NCI-H1694 (cell line): Measurements from ENCODE around the gene HBG2.
"Not testable (repeated sequence)": the region's sequence is repeated elsewhere in the genome, so short reads cannot be mapped to it uniquely, and the experiment has no call there.

Experiments used
- DNase-seq: peaks from one replicate; lab custom pipeline; 2025; lab: John Stamatoyannopoulos, UW

HBG2 gene

DNA sequence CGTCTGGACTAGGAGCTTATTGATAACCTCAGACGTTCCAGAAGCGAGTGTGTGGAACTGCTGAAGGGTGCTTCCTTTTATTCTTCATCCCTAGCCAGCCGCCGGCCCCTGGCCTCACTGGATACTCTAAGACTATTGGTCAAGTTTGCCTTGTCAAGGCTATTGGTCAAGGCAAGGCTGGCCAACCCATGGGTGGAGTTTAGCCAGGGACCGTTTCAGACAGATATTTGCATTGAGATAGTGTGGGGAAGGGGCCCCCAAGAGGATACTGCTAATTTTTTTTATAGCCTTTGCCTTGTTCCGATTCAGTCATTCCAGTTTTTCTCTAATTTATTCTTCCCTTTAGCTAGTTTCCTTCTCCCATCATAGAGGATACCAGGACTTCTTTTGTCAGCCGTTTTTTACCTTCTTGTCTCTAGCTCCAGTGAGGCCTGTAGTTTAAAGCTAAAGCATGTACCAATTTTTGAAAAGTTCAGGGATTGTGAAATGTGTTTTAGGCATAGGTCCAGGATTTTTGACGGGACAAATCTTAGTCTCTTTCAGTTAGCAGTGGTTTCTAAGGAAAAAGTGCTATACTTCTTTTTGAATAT lies 4.7 kb downstream of the HBG2 start, which contains the start of gene HBG1:
Gene HBG1 (minus strand): TSS at position 51 of the 590 bp plus-strand sequence. CDS start 53 bp downstream, outside the sequence.
- DNase-seq, result not testable (repeated sequence)

DNA sequence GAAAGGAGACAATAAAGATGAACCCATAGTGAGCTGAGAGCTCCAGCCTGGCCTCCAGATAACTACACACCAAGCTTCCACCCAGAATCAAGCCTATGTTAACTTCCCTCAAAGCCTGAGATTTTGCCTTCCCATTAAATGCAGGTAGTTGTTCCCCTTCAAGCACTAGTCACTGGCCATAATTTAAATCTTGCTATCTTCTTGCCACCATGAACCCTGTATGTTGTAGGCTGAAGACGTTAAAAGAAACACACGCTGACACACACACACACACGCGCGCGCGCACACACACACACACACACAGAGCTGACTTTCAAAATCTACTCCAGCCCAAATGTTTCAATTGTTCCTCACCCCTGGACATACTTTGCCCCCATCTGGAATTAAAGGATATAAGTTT lies 6.1 kb downstream of the HBG2 start:
- not testable (repeated sequence) for DNase-seq

- no peak for DNase-seq
These were observed 6.9 kb downstream of the HBG2 start for GRCh38 chr11:5247472-5248192.

DNA sequence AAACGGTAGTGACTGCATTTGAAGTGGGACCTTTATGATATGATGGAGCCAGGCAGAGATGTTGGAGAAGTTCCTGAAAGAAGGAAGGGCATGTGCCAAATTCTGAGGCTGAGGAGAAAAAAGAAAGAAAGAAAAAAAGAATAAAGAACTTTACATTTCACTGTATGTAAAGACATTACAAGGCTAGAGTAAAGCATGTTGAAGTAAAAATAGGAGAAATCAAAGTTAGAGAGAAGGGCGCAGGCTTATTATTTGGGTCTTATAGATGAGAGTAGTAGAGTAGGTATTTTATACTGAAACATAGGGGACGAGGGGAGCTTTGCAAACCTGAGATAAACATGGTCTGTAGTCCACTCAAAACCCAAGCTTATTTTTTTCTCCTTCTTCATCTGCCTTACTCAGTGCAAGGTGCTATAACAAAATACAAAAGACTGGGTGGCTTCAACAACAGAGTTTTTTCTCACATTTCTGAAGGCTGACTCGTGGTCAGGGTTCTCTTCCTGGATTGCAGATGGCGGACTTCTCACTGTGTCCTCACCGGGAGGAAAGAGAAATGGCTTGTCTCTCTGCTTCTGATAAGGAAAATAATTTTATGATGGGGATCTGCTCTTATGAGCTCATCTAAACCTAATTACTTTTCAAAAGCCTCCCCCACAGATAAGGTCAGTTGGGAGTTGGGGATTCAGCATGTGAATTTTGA lies 7.7 kb downstream of the HBG2 start:
- no peak for DNase-seq

DNA sequence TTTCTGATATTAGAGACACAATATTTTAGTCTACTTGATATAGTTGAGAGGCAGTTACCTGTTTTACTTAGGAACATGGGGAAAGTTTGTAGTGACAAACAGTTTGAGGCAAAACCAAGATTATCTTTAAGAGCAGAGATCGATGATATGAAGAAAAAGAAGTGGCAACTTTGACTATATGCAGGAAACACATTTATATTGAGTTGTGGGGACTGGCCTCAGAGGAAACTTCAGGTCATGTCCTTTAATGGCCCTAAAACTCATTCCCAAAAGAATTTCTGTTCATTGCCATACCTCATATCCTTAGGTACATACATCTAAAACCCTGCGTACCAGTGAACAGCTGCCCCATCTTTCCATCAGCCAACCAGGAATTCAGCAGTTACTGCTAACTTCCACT lies 9.4 kb downstream of the HBG2 start:
- no peak for DNase-seq

DNA sequence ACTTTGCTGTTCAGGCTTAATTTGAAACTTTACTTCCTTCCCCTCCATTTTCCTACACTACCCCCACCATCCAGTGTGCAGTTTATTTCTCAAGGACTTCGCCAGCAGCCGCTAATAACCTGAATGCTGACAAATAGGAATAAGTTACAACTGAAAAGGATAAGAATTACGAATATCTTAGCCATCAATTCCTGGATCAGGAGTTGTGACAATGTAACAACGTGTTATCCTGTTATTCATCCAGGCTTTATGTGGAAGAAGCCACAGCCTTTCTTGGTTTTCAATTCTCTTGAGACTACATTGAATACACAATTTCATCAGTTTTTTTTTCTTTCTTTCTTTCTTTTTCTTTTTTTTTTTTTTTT lies 10.8 kb downstream of the HBG2 start:
- DNase-seq, result no peak

- DNase-seq, result no peak
These were observed 11.4 kb downstream of the HBG2 start for GRCh38 chr11:5242933-5243815.

DNA sequence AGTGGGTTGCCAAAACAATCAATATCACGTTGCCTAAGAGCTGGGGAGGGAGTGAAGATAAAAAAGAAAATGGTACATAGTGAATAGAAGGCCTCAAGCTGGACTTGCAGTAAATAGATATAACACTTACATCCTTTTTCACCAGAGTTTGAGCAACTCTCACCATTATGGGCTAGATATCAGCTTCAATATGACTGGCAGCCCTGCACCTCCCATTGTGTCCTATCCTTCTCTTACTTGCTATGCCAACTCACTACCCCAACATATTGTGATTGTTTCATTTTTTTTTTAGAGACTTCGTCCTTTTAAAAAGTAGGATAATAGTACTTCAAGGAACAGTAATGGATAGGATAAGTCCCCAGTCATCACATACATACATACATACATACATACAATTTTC lies 12.4 kb downstream of the HBG2 start:
- DNase-seq, result no peak

- no peak for DNase-seq
These were observed 13.1 kb downstream of the HBG2 start for GRCh38 chr11:5241458-5241857.

DNA sequence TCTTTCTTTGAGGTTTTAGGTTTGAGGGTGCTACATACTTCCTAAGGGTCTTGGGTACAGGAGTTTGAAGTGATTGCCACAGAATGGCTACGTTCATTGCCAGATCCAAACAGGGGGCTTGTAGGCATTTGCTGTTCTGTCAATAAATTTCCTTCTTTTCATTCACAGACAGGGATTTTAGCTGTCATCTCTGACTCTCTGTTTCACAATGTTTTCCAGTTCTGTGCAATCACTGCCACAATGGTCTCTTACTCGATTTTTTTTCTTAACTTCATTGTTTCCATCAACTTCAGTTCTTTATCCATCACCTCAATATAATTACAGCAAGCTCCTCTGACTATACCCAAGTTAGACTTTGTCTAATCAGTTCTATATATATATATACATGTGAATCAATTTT lies 14.1 kb downstream of the HBG2 start:
- DNase-seq, result no peak

DNA sequence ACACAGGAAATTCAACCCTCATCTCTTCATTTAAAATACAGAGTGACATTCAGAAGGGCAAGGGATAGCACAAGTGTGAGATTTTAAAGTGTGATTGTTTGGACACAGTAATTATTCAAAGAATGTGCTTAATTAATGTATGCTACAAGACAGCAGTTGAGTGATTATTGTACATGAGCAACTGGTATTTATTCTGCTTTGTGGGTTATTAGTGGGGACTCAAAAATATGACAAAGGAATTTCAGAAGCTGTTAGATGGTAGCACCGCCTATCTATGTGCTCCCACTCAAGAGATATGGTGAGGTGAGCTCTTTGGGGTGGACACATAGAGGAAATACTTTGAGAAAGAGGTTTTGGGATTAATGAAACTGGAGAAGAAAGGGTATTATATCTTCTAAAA lies 14.5 kb downstream of the HBG2 start:
- DNase-seq, result no peak

GRCh38 chr11:5239046-5239445 lies 15.5 kb downstream of the HBG2 start:
- DNase-seq, result no peak

- no peak for DNase-seq
These were observed 16.1 kb downstream of the HBG2 start for GRCh38 chr11:5238486-5238885.

DNA sequence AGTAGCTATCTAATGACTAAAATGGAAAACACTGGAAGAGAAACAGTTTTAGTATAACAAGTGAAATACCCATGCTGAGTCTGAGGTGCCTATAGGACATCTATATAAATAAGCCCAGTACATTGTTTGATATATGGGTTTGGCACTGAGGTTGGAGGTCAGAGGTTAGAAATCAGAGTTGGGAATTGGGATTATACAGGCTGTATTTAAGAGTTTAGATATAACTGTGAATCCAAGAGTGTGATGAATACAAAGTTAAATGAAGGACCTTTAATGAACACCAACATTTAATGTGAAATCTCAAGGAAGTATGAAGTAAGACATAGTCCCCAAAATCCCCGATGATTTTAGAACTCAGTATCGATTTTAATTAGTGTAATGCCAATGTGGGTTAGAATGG lies 17.2 kb downstream of the HBG2 start:
- DNase-seq, result no peak

GRCh38 chr11:5235364-5236095 lies 19.1 kb downstream of the HBG2 start:
- no peak for DNase-seq

- DNase-seq, result no peak
These were observed 20.2 kb downstream of the HBG2 start, which contains the start of gene HBD for GRCh38 chr11:5234381-5234834. Gene HBD, minus strand, starts transcription at chr11:5234483. Its CDS starts 50 bp downstream, at chr11:5234433.

DNA sequence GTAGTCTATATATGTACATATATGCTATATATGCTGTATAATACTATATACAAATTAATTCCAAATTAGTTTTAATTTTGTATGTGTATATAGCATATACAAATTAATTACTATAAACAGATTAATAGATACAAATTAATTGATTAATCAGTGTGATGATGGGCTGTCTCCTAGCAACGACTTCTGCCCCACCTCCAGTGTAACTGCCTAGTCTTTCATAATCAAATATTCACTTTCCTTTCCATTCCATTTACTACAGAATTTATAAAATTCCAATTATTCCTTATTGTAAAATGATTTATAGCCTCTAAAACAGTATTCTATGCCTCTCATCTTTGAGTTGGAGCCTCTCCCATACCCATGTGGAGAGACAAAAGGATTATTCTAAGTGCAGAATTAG lies 21.3 kb downstream of the HBG2 start:
- DNase-seq, result no peak

DNA sequence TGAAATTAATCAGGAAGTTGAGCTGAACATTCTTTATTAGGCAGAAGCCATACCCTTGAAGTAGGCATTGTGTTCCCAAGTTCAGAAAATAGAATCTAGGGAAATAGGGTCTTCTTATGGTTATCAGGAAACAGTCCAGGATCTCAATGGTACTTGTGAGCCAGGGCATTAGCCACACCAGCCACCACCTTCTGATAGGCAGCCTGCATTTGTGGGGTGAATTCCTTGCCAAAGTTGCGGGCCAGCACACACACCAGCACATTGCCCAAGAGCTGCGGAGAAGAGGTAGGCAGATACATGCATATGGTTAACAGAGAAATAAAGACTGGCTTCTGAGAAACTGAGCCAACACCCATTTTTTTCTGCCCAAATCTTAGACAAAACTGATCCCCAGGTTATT lies 21.8 kb downstream of the HBG2 start:
- no peak for DNase-seq

GRCh38 chr11:5232176-5232575 lies 22.4 kb downstream of the HBG2 start:
- DNase-seq, result no peak

DNA sequence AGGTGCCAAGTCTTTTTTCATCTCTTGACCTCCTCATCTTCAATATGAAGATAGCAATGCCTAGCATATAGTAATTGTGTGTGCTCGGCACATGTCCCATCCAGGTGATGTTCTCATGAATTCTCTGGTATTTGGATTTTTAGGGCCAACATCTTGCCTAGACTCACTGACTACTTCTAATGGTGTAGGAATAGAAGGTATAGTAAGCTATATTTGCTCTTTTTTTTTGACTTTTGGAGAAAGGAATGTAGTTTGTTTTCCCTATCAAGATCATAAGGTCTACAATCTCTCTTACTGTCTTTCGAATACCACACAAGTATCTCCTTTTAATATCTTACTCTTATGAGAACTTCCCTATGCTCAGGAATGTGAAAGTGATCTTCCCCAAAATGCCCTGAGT lies 23.5 kb downstream of the HBG2 start:
- no peak for DNase-seq

DNA sequence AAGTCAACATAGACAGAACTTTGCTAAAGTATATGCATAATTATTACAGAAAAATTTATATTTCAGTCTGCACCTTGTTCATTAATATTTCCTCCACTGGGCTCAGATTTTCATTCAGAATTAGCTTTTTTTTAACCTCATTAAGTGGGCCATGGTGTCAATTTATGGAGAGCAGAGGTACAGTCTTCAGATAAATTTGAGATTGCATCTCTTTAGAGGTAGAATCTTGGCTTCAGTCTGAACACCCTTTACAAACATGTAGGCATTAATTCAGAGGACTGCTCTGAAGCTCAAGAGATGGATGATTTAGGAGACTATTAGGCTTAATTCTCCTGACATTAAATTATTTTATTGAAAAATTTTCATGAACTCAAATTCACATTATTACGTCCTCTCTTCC lies 24.3 kb downstream of the HBG2 start:
- DNase-seq, result no peak
